Calu3 (cell line): Measurements from ENCODE around the gene MTURN. TPM values are rescaled to one million over a fixed set of nuclear protein-coding genes. Genes with fewer than 3 reads are reported as not detected.
A peak's percentile ranks its signal among the peaks of the same experiment; 100 is the strongest.

Source experiments
- BruUV-seq: library from RNA; stranded (reverse); fragments of 400-500 nt; replicated peaks from 2 replicates; lab custom pipeline; 2021; lab: Mats Ljungman, UMichigan
- CTCF ChIA-PET: fragments of 300-600 bp; sonication (Branson Sonifier 250); formaldehyde crosslinking; loops from one replicate; lab custom pipeline; 2022; ENCODE audit warnings: antibody characterized with exemption; lab: Charles Lee
- DNase-seq: peaks from one replicate; pipeline ENCODE4 v3.0.0; 2022
- H3K27ac Mint-ChIP-seq: one replicate; pipeline ENCODE4 v1.8.0; 2022; ENCODE audit warnings: mixed read lengths; ENCODE audit not compliant: unreplicated experiment
- H3K27me3 Mint-ChIP-seq: one replicate; pipeline ENCODE4 v1.8.0; 2022; ENCODE audit warnings: mixed read lengths; ENCODE audit not compliant: unreplicated experiment
- H3K36me3 Mint-ChIP-seq: one replicate; pipeline ENCODE4 v1.8.0; 2022; ENCODE audit warnings: mild to moderate bottlenecking, moderate library complexity, mixed read lengths; ENCODE audit not compliant: insufficient read depth, unreplicated experiment
- H3K4me1 Mint-ChIP-seq: one replicate; pipeline ENCODE4 v1.8.0; 2022; ENCODE audit warnings: mild to moderate bottlenecking, low read depth, mixed read lengths; ENCODE audit not compliant: unreplicated experiment
- H3K4me3 Mint-ChIP-seq: one replicate; pipeline ENCODE4 v1.8.0; 2022; ENCODE audit warnings: mild to moderate bottlenecking, low read depth, moderate library complexity, mixed read lengths; ENCODE audit not compliant: unreplicated experiment
- H3K9me3 Mint-ChIP-seq: one replicate; pipeline ENCODE4 v1.8.0; 2022; ENCODE audit warnings: low read depth, mixed read lengths; ENCODE audit not compliant: unreplicated experiment
- intact Hi-C: fragments of 100-400 bp; cut with micrococcal nuclease; formaldehyde crosslinking; loops from one replicate; pipeline ENCODE4 v1.10.0; 2022; ENCODE audit not compliant: unreplicated experiment
- total RNA-seq: library from RNA; stranded (reverse); gene quantifications from 2 replicates; pipeline ENCODE4 v1.2.3, GENCODE V29; 2022
- TF ChIP-seq, protein P1 (sequence below): fragments of 200-600 bp; IDR thresholded peaks from one replicate; pipeline ENCODE4 v1.8.0; 2022; ENCODE audit warnings: antibody characterized with exemption; ENCODE audit not compliant: unreplicated experiment

MTURN gene
- total RNA-seq, 1 experiment from 2014 or later = 6.5 TPM

DNA sequence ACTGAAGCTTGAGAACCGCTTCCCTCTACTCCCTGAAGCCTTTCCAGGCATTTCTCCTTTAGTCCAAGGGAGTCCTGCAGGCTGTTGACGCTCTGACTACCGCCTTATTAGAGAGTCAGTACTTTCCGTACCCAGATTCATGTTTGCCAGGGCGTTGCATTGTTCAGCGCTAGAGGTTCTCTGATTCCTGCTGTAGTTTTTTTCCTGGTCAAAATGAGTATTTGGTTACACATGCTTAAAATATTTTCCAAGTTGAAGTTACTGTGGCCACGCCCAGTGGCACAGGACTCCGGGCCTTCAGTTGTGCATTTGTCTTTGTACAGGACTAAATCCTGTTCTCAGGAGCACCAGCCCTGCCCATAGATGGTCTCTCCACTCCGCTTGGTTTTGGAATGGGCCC is 7.9 kb downstream of the MTURN start:
- no TSS peak for BruUV-seq
- Mint-ChIP-seq H3K4me3 (peak overlapping the region; percentile 41), H3K36me3 (peaks cover 11% of the 10 kb centered on the region), H3K27ac (peak overlapping the region; percentile 71), H3K27me3 (no peaks in the 10 kb centered on the region), H3K9me3 (no peaks in the 10 kb centered on the region), H3K4me1 (peaks cover 33% of the 10 kb centered on the region)
- TF ChIP-seq, protein P1, sequence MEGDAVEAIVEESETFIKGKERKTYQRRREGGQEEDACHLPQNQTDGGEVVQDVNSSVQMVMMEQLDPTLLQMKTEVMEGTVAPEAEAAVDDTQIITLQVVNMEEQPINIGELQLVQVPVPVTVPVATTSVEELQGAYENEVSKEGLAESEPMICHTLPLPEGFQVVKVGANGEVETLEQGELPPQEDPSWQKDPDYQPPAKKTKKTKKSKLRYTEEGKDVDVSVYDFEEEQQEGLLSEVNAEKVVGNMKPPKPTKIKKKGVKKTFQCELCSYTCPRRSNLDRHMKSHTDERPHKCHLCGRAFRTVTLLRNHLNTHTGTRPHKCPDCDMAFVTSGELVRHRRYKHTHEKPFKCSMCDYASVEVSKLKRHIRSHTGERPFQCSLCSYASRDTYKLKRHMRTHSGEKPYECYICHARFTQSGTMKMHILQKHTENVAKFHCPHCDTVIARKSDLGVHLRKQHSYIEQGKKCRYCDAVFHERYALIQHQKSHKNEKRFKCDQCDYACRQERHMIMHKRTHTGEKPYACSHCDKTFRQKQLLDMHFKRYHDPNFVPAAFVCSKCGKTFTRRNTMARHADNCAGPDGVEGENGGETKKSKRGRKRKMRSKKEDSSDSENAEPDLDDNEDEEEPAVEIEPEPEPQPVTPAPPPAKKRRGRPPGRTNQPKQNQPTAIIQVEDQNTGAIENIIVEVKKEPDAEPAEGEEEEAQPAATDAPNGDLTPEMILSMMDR = no peak
- peak; percentile 69 for DNase-seq
- intact Hi-C loops = no loop called here
- CTCF ChIA-PET = interaction anchor here (1.0 kb wide), 1 partner anchor 13 kb away, joined by 6 read pairs; no protein-coding TSS in a partner anchor

DNA sequence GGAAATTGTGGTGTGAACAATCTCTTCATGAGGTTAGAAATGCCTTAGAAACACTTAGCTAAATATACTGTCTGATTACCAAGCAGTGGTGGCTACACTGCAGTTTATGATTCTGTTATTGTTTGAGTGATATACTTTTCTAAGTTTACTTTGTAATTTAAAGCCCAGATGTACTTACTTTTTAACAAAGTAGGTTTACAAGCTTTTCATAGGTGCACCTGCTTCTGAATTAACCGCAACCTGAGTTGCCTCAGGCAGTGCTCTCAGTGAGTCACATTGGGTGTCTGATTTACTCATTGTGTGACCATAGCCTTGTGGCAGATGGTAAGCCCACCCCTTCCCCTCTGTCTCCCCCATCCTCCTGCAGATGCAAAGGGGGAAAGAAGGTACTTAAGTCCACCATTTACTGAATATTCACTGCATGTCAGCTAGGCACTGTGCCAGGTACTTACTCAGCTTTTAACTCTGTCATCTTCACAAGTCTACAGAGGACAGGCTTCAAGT is 9.0 kb downstream of the MTURN start:
- TF ChIP-seq, protein P1 = no peak
- CTCF ChIA-PET = interaction anchor here (1.0 kb wide), 1 partner anchor 14 kb away, joined by 6 read pairs; no protein-coding TSS in a partner anchor
- Mint-ChIP-seq H3K27me3 (no peaks in the 10 kb centered on the region), H3K4me3 (no peak overlapping the region), H3K36me3 (peaks cover 11% of the 10 kb centered on the region), H3K4me1 (peaks cover 33% of the 10 kb centered on the region), H3K9me3 (no peaks in the 10 kb centered on the region), H3K27ac (no peak overlapping the region)
- intact Hi-C loops = no loop called here
- peak; percentile 71 for DNase-seq
- no TSS peak for BruUV-seq

DNA sequence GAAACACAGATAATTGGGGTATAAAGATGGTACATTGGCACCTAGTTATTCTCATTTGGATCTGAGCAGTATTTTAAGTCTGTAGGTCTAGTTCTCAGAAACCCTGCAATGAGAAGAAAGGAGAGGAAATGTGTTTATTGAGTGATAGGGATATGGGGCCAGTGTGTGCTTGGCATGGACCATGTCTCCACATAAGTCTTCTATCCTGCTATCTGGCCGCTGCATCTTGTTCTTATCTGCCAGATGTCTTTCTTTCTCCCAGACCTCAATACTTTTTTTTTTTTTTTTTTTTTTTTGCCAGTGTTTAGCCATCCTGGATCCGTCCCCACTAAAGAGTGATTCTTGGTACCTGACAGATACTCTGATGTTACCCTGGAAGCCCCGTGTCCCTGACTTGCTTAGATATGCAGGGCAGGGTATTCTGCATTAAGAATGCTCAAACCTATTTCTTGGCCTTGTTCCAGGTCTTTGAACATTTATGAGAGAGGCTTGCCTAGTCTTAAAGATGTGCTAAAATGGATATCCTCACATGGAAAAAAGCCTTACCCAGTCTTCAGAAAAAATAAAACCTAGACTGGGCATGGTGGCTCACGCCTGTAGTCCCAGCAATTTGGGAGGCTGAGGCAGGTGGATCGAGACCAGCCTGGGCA is 10.0 kb downstream of the MTURN start:
- DNase-seq = no peak
- CTCF ChIA-PET = no interaction called here
- TF ChIP-seq, protein P1 = no peak
- Mint-ChIP-seq H3K4me3 (no peak overlapping the region), H3K27me3 (no peaks in the 10 kb centered on the region), H3K27ac (no peak overlapping the region), H3K4me1 (peaks cover 33% of the 10 kb centered on the region), H3K9me3 (no peaks in the 10 kb centered on the region), H3K36me3 (peaks cover 11% of the 10 kb centered on the region)
- no TSS peak for BruUV-seq
- intact Hi-C loops = no loop called here

DNA sequence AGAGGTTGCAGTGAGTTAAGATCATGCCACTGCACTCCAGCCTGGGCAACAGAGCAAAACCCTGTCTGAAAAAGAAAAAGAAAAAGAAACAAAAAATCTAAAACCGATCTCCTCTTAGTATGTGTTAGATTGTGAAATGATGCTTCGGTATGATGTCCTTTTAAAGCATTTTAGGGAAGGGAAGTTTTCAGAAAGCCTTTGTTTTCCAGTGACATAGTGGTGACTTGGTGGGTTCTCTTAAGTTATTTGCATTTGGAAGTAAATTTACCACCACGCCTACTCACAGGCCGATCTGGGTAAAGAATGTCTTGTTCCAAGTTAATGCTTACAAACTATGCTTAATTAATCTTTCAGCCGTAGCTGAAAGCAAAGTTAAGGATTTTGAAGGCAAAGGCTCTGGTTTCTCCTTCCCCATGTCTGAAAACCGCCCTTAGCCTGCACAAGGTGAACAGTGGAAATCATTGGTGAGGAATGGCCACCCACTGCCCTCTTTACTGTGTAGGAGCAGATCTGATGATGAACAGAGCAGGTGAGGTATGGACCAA is 10.7 kb downstream of the MTURN start:
- no peak overlapping the region for H3K4me3 Mint-ChIP-seq
- TF ChIP-seq, protein P1 = no peak
- no peak for DNase-seq
- no peaks in the 10 kb centered on the region for H3K27me3 Mint-ChIP-seq
- intact Hi-C loops = no loop called here
- H3K36me3 Mint-ChIP-seq = peaks cover 11% of the 10 kb centered on the region
- H3K4me1 Mint-ChIP-seq = peaks cover 33% of the 10 kb centered on the region
- no peak overlapping the region for H3K27ac Mint-ChIP-seq
- BruUV-seq = no TSS peak
- CTCF ChIA-PET = interaction anchor here (0.9 to 1.3 kb wide), 2 partner anchors 10 to 12 kb away, joined by 3 read pairs; no protein-coding TSS in a partner anchor
- no peaks in the 10 kb centered on the region for H3K9me3 Mint-ChIP-seq
